OCI-LY1 (cell line): ENCODE measurements around the gene CSRP1.

ENCODE experiments used
- H2AFZ ChIP-seq: fragments of 200-600 bp; sonication (generic), shearing (Covaris generic); 2 replicates; pipeline ENCODE4 v1.6.0; 2014; ENCODE audit warnings: antibody characterized with exemption, mild to moderate bottlenecking, low read length
- H3F3A ChIP-seq: fragments of 200-600 bp; sonication (generic), shearing (Covaris generic); 2 replicates; pipeline ENCODE4 v1.6.0; 2014; ENCODE audit warnings: mild to moderate bottlenecking, antibody characterized with exemption, low read length, moderate library complexity; ENCODE audit not compliant: insufficient read depth
- H3K27ac ChIP-seq: fragments of 200-600 bp; sonication (generic); 2 replicates; pipeline ENCODE4 v1.5.1; 2014; ENCODE audit warnings: low read length, mixed run types, mild to moderate bottlenecking, low read depth; ENCODE audit not compliant: poor library complexity, severe bottlenecking
- H3K27me3 ChIP-seq: fragments of 200-600 bp; sonication (generic); 2 replicates; pipeline ENCODE4 v1.6.0; 2014; ENCODE audit warnings: antibody characterized with exemption, mild to moderate bottlenecking, low read length, moderate library complexity; ENCODE audit not compliant: insufficient read depth
- H3K36me3 ChIP-seq: fragments of 200-600 bp; sonication (generic); 2 replicates; pipeline ENCODE4 v1.6.1; 2014; ENCODE audit warnings: mild to moderate bottlenecking, antibody characterized with exemption, low read length, moderate library complexity, mixed read lengths; ENCODE audit not compliant: insufficient read depth
- H3K4me1 ChIP-seq: fragments of 200-600 bp; sonication (generic); 2 replicates; pipeline ENCODE4 v1.5.1; 2014; ENCODE audit warnings: mild to moderate bottlenecking, low read length, moderate library complexity; ENCODE audit not compliant: insufficient read depth, severe bottlenecking
- H3K4me2 ChIP-seq: fragments of 200-600 bp; sonication (generic), shearing (Covaris generic); 2 replicates; pipeline ENCODE4 v1.6.1; 2014; ENCODE audit warnings: low read length
- H3K4me3 ChIP-seq: fragments of 200-600 bp; sonication (generic); 2 replicates; pipeline ENCODE4 v1.5.1; 2014; ENCODE audit warnings: low read length, low read depth, mild to moderate bottlenecking, mixed read lengths; ENCODE audit not compliant: poor library complexity, severe bottlenecking
- H3K79me2 ChIP-seq: fragments of 200-600 bp; shearing (Covaris generic); 2 replicates; pipeline ENCODE4 v1.6.1; 2016; ENCODE audit warnings: mixed run types, low read length, mixed read lengths; ENCODE audit not compliant: insufficient read depth
- H3K9ac ChIP-seq: fragments of 200-600 bp; sonication (generic), shearing (Covaris generic); 2 replicates; pipeline ENCODE4 v1.6.1; 2014; ENCODE audit warnings: mild to moderate bottlenecking, low read length, mixed read lengths
- H3K9me2 ChIP-seq: fragments of 200-600 bp; sonication (generic), shearing (Covaris generic); 2 replicates; pipeline ENCODE4 v1.6.1; 2014; ENCODE audit warnings: low read depth, mild to moderate bottlenecking, low read length, mixed read lengths
- H3K9me3 ChIP-seq: fragments of 200-600 bp; shearing (Covaris generic); 2 replicates; pipeline ENCODE4 v1.6.1; 2014; ENCODE audit warnings: low read length, mixed read lengths
- H4K20me1 ChIP-seq: fragments of 200-600 bp; sonication (generic), shearing (Covaris generic); 2 replicates; pipeline ENCODE4 v1.6.0; 2016; ENCODE audit warnings: mild to moderate bottlenecking, low read length; ENCODE audit not compliant: insufficient read depth
- CTCF ChIP-seq: fragments of 200-600 bp; sonication (generic), shearing (Covaris generic); IDR thresholded peaks from 2 replicates; pipeline ENCODE4 v1.5.1; 2017; ENCODE audit warnings: mild to moderate bottlenecking, antibody characterized with exemption, low read length, moderate library complexity, mixed read lengths
- EZH2 ChIP-seq: fragments of 200-600 bp; sonication (generic), shearing (Covaris generic); IDR thresholded peaks from 2 replicates; pipeline ENCODE4 v1.8.0; 2017; ENCODE audit warnings: borderline replicate concordance, mixed run types, mild to moderate bottlenecking, antibody characterized with exemption, low read length, moderate library complexity, mixed read lengths

Gene CSRP1

GRCh38 chr1:201454608-201455007, 52.3 kb downstream of the CSRP1 start:
- no peak for TF ChIP-seq EZH2
- no peaks in the 10 kb centered on the region for H3K27me3 ChIP-seq
- no peaks in the 10 kb centered on the region for H3K79me2 ChIP-seq
- no peaks in the 10 kb centered on the region for H3K9me3 ChIP-seq
- no peak overlapping the region for H3K27ac ChIP-seq
- H3K36me3 ChIP-seq, result no peaks in the 10 kb centered on the region
- no peak overlapping the region for H3K4me2 ChIP-seq
- H4K20me1 ChIP-seq, result no peaks in the 10 kb centered on the region
- no peaks in the 10 kb centered on the region for H3K4me1 ChIP-seq
- no peak overlapping the region for H3K9ac ChIP-seq
- H2AFZ ChIP-seq, result no peak overlapping the region
- H3K9me2 ChIP-seq, result no peaks in the 10 kb centered on the region
- no peak overlapping the region for H3K4me3 ChIP-seq
- no peaks in the 10 kb centered on the region for H3F3A ChIP-seq

- Histone ChIP-seq H2AFZ (no peak overlapping the region), H3K4me3 (no peak overlapping the region), H3K9me2 (no peaks in the 10 kb centered on the region), H3K9ac (no peak overlapping the region), H3F3A (no peaks in the 10 kb centered on the region), H3K4me1 (peaks cover 8% of the 10 kb centered on the region), H3K27ac (no peak overlapping the region), H3K79me2 (no peaks in the 10 kb centered on the region), H3K4me2 (no peak overlapping the region), H3K27me3 (no peaks in the 10 kb centered on the region), H4K20me1 (no peaks in the 10 kb centered on the region), H3K36me3 (no peaks in the 10 kb centered on the region), H3K9me3 (no peaks in the 10 kb centered on the region)
- TF ChIP-seq CTCF (no peak), EZH2 (no peak)
These were observed 54.1 kb downstream of the CSRP1 start for GRCh38 chr1:201452866-201453265.

- Histone ChIP-seq H3K27ac (no peak overlapping the region), H3K36me3 (no peaks in the 10 kb centered on the region), H3K27me3 (no peaks in the 10 kb centered on the region), H2AFZ (no peak overlapping the region), H3F3A (no peaks in the 10 kb centered on the region), H4K20me1 (no peaks in the 10 kb centered on the region), H3K9me2 (no peaks in the 10 kb centered on the region), H3K4me3 (no peak overlapping the region), H3K79me2 (no peaks in the 10 kb centered on the region), H3K4me2 (no peak overlapping the region), H3K9ac (no peak overlapping the region), H3K9me3 (no peaks in the 10 kb centered on the region), H3K4me1 (peaks cover 8% of the 10 kb centered on the region)
- TF ChIP-seq EZH2 (no peak), CTCF (no peak)
These were observed 56.1 kb downstream of the CSRP1 start for GRCh38 chr1:201450721-201451291.

- H3K9ac ChIP-seq, result no peak overlapping the region
- no peaks in the 10 kb centered on the region for H3K36me3 ChIP-seq
- H3K79me2 ChIP-seq, result no peaks in the 10 kb centered on the region
- no peaks in the 10 kb centered on the region for H3K9me3 ChIP-seq
- H3K4me1 ChIP-seq, result peaks cover 8% of the 10 kb centered on the region
- H3K4me3 ChIP-seq, result no peak overlapping the region
- H4K20me1 ChIP-seq, result no peaks in the 10 kb centered on the region
- H3K27me3 ChIP-seq, result no peaks in the 10 kb centered on the region
- H3K27ac ChIP-seq, result no peak overlapping the region
- no peaks in the 10 kb centered on the region for H3F3A ChIP-seq
- no peak overlapping the region for H2AFZ ChIP-seq
- TF ChIP-seq EZH2 (no peak), CTCF (no peak)
- no peak overlapping the region for H3K4me2 ChIP-seq
- no peaks in the 10 kb centered on the region for H3K9me2 ChIP-seq
These were observed 57.9 kb downstream of the CSRP1 start for GRCh38 chr1:201448990-201449389.
